Bronchial epithelial cell (primary cell): ENCODE results near the gene MACROD1. TPM values are rescaled to one million over a fixed set of nuclear protein-coding genes. Genes with fewer than 3 reads are reported as not detected.

Source experiments
- DNase-seq: peaks from one replicate; pipeline ENCODE4 v3.0.0-alpha.2; 2010; ENCODE audit warnings: low read depth
- FAIRE-seq: peaks from 2 replicates; lab custom pipeline; 2011; peaks lifted over from hg19 to GRCh38; lab: Jason Lieb, UNC
- H3K27me3 ChIP-seq: 2 replicates; pipeline ENCODE4 v1.5.1; 2011; ENCODE audit warnings: low read length; ENCODE audit not compliant: control insufficient read depth, insufficient read depth
- H3K36me3 ChIP-seq: 2 replicates; pipeline ENCODE4 v1.5.1; 2011; ENCODE audit warnings: low read length; ENCODE audit not compliant: control insufficient read depth, insufficient read depth
- H3K4me3 ChIP-seq: 2 replicates; pipeline ENCODE4 v1.5.1; 2011; ENCODE audit warnings: mild to moderate bottlenecking, low read depth, low read length, control low read depth
- total RNA-seq: library from RNA; depleted of rRNA; stranded (reverse); fragments of >200 nt; gene quantifications from 2 replicates; pipeline ENCODE4 v1.2.1, GENCODE V29; 2014
- TF ChIP-seq, protein P1 (sequence below): IDR thresholded peaks from 2 replicates; pipeline ENCODE4 v1.5.1; 2011; ENCODE audit warnings: mild to moderate bottlenecking, moderate library complexity, low read length, control low read depth, inconsistent platforms; ENCODE audit not compliant: insufficient read depth, severe bottlenecking

Gene MACROD1
- total RNA-seq, 1 donor from 2014 or later = 17.9 TPM

DNA sequence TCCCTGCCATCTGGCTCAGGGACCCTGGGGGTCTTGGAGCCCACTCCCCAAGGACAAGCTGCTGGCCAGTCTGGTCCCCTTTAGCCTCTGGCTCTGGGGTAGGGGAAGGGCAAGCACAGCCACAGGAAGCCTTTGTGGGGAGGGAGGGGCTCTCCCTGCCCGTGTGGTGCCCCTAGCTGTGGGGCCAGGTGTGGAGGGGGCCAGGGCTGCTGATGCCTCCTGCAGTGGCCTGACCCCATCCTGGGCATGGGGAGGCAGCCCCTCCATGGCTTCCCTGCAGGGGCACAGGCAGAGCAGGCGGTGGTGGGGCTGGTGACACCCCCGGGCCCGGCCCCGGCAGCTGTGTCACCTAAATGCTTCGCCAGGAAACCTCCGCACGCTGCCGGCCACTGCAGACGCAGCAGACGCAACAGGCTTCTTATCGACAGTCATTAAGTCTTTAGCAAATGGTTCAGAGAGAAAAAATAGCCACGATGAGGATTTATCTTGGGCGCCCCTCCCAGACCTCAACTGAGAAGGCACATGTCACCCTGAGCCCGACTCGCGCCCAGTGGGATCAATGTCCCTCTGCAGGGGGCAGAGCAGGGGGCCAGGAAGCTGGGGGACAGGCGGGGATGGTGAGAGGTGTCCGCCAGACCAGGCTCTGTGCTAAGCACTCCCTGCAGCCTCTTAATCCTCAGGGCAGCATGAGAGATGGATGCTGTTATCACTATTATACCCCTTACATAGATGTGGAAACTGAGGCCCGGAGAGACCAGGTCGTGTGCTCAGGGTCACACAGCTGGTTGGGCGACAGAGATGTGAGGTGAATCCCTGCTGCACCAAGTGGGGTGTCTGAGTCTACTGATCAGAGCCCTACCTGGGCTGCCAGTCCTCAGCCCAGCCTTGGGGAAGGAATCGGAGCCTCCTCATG is 96.3 kb downstream of the MACROD1 start:
- Histone ChIP-seq H3K4me3 (no peak overlapping the region), H3K36me3 (no peaks in the 10 kb centered on the region), H3K27me3 (peaks cover 2% of the 10 kb centered on the region)
- FAIRE-seq (no peak), DNase-seq (no peak)
- TF ChIP-seq, protein P1, sequence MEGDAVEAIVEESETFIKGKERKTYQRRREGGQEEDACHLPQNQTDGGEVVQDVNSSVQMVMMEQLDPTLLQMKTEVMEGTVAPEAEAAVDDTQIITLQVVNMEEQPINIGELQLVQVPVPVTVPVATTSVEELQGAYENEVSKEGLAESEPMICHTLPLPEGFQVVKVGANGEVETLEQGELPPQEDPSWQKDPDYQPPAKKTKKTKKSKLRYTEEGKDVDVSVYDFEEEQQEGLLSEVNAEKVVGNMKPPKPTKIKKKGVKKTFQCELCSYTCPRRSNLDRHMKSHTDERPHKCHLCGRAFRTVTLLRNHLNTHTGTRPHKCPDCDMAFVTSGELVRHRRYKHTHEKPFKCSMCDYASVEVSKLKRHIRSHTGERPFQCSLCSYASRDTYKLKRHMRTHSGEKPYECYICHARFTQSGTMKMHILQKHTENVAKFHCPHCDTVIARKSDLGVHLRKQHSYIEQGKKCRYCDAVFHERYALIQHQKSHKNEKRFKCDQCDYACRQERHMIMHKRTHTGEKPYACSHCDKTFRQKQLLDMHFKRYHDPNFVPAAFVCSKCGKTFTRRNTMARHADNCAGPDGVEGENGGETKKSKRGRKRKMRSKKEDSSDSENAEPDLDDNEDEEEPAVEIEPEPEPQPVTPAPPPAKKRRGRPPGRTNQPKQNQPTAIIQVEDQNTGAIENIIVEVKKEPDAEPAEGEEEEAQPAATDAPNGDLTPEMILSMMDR = no peak

DNA sequence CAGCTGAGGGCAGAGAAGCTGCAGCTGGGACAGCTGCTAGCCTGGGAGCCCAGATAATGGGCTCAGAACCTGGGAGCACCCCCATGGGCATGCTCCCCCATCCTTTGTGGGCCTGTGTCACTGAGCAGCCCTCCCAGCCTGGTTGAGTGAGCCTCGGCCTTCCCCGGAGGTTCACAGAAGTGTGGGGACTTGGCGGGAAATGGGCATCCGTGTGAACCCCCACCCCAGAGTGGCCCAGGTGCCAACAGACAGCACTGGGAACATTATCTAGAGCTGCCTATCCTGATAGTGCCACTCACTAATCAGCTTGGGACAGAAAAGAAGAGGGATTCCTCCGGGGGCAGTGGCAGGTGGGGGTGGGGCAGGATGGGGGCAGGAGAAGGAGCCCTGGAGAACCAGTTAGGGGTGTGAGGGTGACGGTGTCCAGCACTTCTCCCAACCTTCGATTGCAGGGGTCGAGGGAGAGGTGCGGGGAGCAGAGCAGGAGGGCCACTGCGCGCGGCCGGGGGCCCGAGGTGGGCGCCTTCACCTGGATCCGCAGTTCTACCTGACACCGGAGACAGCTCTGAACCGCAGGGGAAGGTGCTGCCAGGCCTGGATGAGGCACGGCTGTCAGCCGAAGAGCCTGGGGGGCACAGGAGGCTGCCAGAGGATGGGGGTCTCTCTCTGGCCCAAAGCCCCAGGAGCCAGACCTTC is 97.1 kb downstream of the MACROD1 start:
- Histone ChIP-seq H3K27me3 (peaks cover 2% of the 10 kb centered on the region), H3K36me3 (no peaks in the 10 kb centered on the region), H3K4me3 (no peak overlapping the region)
- TF ChIP-seq, protein P1 = no peak
- DNase-seq (no peak), FAIRE-seq (no peak)

DNA sequence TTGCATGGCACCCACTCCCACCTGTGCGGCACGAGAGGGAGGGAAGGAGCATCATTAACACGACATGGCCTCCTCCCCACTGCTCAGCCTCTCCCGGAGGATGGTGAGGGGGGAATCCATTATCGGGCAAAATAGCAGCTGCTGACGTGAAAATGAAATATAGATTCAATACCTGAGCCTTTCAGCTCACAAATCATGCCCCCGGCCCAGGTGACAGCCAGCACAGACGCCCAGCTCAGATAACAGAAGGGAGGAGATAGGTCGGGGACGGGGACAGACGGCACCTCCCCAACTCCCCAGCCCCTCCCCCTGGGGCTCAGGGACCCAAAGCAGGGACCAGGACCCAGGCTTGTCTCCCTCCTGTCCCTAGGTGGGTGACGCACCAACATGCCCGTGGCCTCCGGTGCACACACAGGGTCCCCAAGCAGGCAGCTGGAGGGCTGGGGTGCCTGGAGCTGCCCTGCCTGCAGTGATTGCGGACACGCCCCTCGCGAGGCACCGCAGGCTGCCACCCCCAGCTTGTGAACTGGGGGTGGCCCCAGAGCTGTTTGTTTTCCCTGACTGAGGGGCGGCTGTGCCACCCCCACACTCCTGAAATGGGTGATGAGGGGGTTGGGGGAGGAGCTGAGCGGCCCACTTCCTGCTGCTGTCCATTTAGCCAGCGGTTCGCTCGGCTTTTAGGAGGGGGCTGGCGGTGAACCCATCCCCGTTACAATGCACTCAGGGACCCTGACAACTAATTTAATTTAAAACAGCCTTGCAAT is 98.5 kb downstream of the MACROD1 start:
- Histone ChIP-seq H3K36me3 (no peaks in the 10 kb centered on the region), H3K27me3 (peaks cover 2% of the 10 kb centered on the region), H3K4me3 (no peak overlapping the region)
- FAIRE-seq (no peak), DNase-seq (no peak)
- TF ChIP-seq, protein P1 = no peak

DNA sequence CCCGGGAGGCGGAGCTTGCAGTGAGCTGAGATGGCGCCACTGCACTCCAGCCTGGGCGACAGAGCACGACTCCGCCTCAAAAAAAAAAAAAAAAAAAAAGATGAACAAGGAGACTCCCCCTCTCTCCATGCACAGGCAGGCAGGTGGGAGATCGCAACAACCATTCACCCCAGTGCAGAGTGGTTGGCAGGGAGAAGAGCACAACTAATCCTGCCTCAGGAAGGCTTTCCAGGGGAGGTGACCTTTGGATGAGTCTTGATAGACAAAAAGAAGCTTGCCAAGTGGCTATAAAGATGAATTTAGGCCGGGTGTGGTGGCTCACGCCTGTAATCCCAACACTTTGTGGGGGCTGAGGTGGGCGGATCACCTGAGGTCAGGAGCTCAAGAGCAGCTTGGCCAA is 100.2 kb downstream of the MACROD1 start:
- FAIRE-seq (no peak), DNase-seq (no peak)
- H3K27me3 ChIP-seq = peaks cover 4% of the 10 kb centered on the region
- TF ChIP-seq, protein P1 = no peak
- H3K36me3 ChIP-seq = no peaks in the 10 kb centered on the region
- no peak overlapping the region for H3K4me3 ChIP-seq

DNA sequence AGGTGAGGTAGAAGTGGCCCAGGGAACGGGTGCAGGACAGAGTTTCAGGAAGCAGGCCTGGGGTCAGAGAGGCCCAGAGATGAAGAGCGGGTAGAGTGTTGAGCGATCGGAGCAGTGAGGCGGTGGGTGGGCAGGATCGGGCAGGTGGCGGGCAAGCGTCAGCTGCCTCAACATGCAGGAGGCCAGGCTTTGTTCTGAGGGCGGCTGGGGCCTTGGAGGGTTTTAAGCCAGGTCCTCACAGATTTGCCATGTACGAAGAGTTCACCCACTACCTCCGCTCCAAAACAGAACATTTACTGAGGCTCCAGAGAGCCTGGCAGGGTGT is 100.8 kb downstream of the MACROD1 start:
- DNase-seq (peak; percentile 69), FAIRE-seq (no peak)
- Histone ChIP-seq H3K4me3 (no peak overlapping the region), H3K36me3 (no peaks in the 10 kb centered on the region), H3K27me3 (peaks cover 4% of the 10 kb centered on the region)
- TF ChIP-seq, protein P1 = no peak
